ENCODE data around the gene RPS6KA5.
A peak's percentile ranks its signal among the peaks of the same experiment; 100 is the strongest.
"Not testable (repeated sequence)": the region's sequence is repeated elsewhere in the genome, so short reads cannot be mapped to it uniquely, and the experiment has no call there.

RPS6KA5 gene

DNA sequence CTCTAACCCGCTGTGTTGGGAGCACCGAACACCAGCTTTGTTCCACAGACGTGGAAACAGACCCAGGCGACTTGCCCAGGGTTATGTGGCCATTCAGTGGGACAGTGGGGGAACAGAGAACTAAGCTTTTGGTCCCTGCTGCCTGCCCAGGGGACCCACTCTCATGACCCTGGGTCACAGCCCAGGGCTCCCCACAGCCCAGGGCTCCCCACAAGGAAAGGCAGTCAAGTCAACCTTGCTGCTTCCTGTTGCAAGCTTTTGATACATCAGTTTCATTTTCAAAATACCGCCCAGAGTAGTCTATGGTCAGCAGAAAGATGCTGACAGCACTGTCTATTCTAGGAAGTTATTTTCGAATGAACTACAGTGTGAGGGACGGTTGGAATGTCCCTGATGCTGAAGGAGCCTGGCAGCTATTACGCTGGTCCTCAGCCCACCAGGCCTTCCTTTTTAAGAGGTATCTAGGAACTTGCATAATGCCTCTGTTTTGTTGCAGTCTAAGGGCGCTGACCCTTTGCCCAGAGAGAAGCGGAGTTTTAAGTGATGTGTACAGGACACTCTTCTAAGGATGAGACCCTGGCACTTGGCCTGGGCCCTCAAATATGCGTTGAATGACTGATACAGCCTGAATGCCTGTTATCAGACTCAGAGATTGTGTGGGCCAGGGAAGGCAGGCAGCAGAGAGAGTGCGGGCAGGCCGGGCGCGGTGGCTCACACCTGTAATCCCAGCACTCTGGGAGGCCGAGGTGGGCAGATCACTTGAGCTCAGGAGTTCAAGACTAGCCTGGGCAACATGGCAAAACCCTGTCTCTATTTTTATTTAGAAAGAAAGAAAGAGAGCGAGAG lies 231.6 kb downstream of the RPS6KA5 start:
- no peak for DNase-seq (ENCODE audit: low read depth, low spot score)
- peak overlapping the region; percentile 29; the same call in 1 of the 2 replicates for H3K4me3 ChIP-seq (ENCODE audit: low read length)

DNA sequence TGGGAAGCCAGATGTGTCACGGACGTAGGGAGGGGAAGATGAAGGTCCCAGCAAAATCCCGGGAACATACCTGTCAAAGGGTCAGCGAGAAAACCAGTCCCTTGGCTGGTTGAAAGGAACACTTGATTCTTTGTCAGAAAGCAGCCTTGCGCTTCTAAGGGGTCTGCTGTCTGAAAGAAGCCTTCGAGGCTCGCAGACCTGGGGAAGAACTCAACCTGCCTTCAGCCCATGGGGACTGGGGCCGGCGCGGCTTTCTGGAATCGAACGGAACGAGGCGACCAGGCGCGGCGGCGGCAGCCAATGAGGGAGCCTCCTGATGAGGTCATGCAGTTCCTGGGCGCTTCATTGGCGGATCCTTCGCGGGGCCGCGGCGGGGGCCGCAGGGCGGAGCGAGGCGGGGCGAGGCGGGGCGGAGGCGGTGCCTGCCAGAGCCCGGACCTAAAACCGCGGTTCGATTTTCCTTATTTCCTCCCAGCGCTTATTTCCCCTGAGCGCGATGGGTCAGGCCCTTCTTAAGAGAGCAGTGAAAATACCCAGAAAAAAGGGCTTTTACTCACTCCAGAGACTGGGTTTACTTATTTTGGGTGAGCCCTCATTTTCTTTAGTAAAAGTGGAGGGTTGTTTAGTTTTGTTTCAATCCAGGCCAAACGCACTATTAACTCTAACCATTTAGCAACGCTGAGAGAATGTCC lies 232.4 kb downstream of the RPS6KA5 start:
- peak; percentile 80 for DNase-seq (ENCODE audit: low read depth, low spot score)

DNA sequence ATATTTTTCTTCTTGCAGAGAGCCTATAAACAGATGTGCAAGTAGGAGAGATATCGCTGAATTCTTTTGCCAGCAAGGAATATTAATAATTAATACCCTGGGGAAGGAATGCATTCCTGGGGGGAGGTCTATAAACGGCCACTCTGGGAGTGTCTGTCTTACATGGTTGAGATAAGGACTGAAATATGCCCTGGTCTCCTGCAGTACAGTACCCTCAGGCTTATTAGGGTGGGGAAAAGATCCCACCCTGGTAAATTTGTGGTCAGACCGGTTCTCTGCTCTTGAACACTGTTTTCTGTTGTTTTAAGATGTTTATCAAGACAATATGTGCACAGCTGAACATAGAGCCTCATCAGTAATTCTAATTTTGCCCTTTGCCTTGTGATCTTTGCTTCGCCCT lies 236.9 kb downstream of the RPS6KA5 start:
- not testable (repeated sequence) for DNase-seq (ENCODE audit: low read depth, low spot score); H3K4me3 ChIP-seq (ENCODE audit: low read length)

More for the DNA sequence above, 232.4 kb downstream of the RPS6KA5 start:
- H3K4me3 ChIP-seq (ENCODE audit: low read length) = peak overlapping the region; percentile 40

DNA sequence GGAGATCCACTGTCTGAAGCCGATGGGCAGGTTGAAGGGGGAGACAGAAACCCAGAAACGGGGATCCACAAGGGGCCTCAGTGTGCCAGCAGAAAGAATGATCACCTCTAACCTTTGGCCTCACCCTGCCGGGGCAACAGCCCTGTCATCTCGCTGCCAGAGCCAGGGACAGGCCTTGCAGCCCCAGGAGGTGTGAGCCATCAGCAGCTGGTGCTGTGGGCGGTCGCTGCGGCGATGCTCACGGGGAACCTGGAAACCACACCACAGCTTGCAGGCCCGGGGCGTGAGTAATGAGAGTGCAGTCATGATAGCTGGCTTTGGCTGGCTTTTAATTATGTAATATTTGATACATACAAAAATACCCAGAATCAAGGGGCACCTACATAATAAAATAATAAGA lies 239.5 kb downstream of the RPS6KA5 start:
- peak; percentile 57 for DNase-seq (ENCODE audit: low read depth, low spot score)
- no peak overlapping the region for H3K4me3 ChIP-seq (ENCODE audit: low read length)

DNA sequence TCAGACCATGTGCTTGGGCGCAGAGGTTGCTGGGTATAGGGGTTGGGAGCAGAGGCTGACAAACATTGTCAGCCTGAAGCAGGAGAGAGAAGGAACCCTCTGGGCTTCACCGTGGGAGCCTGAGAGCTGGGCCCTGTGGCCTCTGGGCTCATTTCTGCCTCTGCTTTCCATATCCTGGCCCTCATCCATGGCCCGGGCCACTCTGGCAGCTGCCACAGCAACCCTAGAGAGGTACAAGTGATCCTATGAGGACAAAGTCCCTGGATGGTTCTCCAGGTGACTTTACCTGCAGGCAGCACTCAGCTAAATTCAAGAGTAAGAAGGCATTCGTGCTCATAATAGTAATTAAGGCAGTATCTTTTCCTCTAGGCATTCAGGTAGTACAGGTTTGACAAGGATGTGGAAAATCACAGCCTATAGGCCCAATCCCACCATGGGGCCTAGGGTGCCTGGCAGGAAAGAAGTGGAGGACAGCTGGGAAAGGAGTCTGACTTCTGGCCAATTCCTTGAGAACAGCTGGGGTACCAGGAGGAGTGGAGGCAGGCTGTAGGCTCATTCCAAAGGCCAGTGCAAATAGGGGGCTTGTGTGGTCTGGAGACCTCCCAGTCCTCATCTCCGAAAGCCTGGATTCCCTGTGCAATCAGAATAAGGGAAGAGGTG lies 240.6 kb downstream of the RPS6KA5 start:
- no peak for DNase-seq (ENCODE audit: low read depth, low spot score)
- H3K4me3 ChIP-seq (ENCODE audit: low read length) = no peak overlapping the region

DNA sequence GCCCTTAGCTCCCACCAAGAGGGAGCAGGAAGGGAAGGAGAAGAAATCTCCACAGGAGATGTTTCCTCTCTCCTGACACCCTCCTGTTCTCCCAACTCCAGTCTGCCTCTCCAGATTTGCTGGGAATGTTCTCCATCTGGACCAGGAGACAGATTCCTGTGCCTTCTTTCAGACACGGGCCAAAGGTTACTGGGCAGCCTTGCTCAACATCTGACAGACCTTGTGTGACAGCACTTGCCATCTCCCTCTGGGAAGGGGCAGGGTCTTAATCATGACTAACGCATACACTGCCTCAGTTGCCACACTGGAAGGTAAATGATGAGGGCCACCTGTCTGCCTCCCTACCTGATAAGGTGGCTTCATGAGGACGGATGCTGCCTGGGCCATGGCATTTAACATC lies 241.7 kb downstream of the RPS6KA5 start:
- no peak for DNase-seq (ENCODE audit: low read depth, low spot score)

DNA sequence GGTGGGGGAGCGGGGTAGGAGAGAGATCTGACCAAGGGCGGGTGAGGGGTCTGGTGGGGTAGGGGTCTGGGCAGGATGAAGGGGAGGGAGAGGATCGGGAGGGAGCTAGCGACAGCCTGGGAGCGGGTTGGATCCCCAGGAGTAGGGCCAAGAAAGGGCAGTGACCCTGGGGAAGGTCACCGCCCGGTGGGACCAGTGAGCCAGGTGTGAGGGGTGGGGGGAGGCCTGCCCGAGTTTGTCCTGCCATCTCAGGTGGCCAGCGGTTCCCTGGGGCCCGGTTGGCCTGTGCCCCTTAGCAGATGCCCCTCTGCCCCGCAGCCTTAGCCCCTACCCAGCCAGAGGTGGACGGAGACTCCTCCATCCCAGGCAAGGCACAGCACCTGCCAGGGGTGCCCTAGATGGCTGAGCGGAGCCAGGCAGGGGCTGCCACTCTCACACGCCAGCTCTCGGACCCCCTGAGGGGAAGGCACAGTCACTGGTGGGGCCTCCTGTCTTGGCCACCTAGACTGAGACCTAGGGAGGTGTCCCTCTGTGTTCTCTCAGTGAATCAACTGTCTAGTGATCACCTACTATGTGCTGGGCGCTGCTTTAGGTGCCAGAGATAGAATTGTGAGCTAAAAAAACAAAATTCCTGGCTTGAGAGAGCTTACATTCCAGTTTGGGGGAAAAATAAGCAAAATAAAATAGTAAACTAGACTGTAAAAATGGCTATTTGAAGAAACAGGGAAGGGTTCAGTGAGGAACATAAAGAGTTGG lies 243.6 kb downstream of the RPS6KA5 start:
- no peak for DNase-seq (ENCODE audit: low read depth, low spot score)
- H3K4me3 ChIP-seq (ENCODE audit: low read length) = peak overlapping the region; percentile 21

More for the DNA sequence above, 241.7 kb downstream of the RPS6KA5 start:
- no peak overlapping the region for H3K4me3 ChIP-seq (ENCODE audit: low read length)

DNA sequence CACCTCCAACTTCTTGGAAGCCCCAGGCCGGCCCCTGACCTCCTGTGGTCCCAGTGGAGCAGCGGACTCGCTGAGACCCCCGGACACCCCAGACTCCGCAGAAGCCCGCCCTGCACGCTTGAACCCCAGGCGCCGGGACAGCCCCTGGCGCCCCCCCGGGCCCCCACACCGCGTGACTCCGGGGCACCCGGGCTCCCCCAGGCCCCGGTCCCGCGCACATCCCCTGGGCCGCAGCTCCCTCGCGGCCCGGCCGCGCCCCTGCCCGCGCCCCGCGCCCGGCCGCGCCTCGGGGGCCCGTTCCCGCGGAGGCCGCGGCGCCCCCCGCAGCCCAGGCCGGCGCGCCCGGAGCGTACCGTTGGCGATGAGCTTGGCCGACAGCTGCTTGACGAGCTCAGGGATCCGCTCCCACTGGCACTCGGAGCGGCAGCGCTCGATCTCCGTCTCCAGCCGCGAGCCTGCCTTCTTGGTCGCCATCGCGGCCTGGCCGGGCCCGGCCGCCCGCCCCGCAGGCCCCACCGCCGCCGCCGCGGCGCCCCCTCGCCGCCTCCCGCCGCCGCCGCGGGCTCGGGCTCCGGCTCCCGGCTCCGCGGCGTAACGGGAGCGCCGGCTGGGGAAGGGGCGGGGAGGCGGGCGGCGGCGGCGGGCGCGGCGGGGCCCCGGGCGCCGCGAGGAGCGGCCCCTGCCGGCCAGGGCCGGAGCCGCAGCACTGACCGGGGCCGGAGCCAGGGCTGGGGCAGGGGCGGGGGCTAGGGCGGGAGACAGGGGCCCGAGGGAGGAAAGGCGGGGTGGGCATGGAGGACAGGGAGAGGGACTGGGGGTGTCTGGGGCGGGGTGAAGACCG lies 244.4 kb downstream of the RPS6KA5 start, which contains the start of gene TTC7B:
TSS of gene TTC7B (minus strand) at position 609 of the 841 bp plus-strand sequence. CDS start at position 474, 135 bp downstream.
- H3K4me3 ChIP-seq (ENCODE audit: low read length) = peak within 1 kb of the TSS; percentile 53
- DNase-seq (ENCODE audit: low read depth, low spot score) = no peak

DNA sequence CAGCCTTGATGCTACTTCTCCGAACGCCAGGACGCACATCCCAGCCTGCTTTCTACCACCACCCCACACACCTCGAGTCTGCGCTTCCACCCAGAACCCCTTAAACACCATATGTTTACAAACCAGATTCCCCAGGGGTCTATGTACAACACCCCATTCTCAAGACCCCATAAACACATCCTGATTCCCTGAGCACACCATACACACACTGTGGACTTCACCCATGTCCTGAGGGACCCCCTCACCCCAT lies 244.9 kb downstream of the RPS6KA5 start:
- H3K4me3 ChIP-seq (ENCODE audit: low read length) = peak overlapping the region; percentile 53
- no peak for DNase-seq (ENCODE audit: low read depth, low spot score)

DNA sequence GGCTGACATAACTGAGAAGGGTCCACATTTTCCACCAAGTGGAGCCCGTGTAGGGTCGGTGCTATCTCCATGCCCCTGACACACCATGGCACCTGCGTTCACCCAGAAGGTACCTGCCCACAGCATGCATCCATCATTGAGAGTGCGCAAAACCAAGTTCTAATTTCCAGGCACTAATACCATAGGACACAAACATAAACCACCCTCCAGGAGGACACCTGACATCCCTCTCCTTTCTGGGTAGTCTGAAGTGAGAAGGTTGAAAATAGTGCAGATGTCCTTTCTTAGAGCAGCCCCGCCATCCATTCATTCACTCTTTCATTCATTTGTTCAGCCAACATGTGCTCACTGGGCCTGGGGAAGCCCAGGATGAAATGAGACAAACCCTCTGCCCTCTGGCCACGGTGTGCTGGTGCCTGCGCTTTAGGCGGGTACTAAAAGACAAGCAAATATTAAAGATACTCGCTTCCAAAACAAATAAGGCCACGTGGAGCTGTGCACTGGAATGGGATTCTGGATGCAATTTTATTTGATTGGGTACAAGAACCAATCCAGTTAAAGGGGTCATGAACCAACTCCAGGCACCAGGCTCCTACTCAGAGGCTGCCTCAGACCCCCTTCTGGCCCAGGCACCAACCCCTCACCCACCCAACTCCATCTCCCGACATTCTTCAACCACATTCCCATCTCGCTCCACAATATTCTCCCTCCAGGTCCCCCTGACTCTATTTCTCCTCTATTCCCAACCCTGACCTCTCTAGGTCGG lies 245.5 kb downstream of the RPS6KA5 start:
- peak overlapping the region; percentile 53 for H3K4me3 ChIP-seq (ENCODE audit: low read length)
- DNase-seq (ENCODE audit: low read depth, low spot score) = no peak

DNA sequence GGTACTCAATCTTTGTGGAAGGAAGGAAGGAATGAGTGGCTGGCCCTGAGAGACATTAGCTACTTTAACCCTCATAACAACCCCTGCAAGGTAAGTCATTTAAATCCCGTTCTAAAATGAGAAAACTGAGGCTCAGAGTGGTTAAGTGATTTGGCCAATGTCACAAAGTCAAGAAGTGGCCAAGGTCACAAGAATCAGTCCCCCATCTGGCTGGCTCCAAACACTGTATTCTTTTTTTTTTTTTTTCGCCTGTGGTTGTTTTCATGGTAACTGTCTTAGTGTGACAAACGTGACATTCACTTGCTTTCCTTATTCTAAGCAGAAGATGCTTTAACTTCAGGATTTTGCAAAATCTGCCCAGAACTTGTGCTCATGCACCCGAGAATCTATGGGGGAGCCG lies 247.0 kb downstream of the RPS6KA5 start:
- no peak for DNase-seq (ENCODE audit: low read depth, low spot score)
- no peak overlapping the region for H3K4me3 ChIP-seq (ENCODE audit: low read length)

DNA sequence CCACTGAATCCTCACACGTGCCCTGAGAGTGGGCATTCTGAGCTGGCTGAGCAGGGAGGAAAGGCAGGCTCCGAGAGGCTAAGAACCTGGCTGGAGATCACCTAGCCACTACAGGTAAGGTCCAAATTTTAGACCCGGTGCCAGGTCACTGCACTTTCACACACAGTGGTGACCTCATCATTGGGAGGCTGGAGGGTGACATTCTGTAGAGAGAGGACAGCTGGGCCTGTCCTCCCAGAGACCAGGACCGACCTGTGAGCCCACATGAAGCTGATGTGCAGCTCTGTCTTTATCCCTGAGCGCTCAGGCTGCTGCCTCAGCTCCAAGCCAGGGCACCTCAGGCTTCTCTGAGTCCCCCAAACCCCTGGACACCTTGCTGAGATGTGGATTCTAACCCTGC lies 248.3 kb downstream of the RPS6KA5 start:
- no peak for DNase-seq (ENCODE audit: low read depth, low spot score)
- no peak overlapping the region for H3K4me3 ChIP-seq (ENCODE audit: low read length)

DNA sequence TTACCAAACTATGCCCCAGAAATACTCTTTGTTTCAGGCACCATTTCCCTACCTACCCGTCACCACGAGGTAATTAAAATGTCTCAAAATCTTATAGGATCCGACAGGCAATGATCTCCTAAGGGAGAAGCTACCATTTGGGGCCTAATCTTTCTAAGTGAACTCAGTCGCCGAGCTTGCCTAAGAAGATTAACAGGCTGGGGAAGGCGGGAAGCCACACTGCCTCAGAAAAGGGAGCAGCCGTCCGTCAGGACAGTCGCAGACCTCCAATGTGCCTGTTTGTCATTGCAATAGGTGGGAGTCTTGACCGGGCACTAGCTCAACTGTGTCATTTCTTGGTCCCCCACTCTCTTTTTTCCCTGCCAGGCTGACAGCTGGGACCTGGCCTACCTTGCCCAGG lies 248.8 kb downstream of the RPS6KA5 start:
- DNase-seq (ENCODE audit: low read depth, low spot score) = no peak
- no peak overlapping the region for H3K4me3 ChIP-seq (ENCODE audit: low read length)

DNA sequence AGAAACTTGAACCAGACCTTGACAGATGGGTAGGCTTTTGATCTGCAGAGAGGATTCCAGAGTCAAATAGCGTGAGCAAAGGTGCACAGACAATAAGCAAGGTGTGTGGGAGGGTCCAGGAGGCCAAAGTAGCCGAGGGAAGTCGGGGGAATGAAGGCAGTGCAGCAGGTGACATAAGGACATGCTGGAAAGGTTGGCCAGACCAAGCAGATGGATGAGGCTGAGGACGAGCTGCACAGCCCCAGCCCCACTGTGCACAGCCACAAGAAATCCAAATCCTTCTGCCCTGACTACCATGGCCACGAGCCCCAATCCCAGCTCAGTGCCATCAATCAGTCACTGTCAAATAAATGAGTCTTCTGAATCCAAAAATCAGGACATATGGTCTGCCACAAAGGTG lies 249.6 kb downstream of the RPS6KA5 start:
- DNase-seq (ENCODE audit: low read depth, low spot score) = no peak
- H3K4me3 ChIP-seq (ENCODE audit: low read length) = no peak overlapping the region

DNA sequence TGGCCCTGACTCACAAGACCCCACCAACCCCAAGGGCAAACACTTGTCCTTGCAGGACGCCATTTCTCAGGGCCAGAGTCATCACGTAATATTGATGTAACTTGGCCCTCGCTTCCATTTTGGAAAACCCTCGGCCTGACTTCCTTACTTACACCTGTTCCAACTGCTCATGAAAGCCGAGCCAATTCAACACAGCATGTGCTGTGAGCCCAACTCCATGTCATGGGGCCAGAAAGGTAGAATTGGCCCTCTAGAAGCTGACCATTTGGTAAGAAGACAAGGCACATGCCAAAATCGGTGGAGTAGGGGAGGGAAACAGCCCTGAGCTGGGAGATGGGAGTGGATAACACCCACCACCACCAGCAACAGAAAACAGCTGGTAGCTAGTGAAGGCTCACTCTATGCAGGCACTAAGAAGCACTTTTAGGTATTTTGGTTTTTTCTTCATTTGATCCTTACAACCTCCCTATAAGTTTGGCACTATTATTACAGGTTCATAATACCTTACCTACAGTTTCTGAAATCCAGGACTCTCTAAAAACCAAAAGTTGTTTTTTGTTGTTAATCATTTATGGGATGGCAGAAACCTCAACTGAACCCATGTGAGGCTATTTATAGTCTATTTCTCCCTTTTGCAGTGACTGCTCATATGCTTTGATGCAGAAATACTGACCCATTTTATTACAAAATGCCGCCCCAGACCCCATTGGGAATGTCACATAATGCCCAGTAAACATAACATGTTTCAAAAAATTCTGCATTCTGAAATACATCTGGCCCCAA lies 250.7 kb downstream of the RPS6KA5 start:
- no peak overlapping the region for H3K4me3 ChIP-seq (ENCODE audit: low read length)
- no peak for DNase-seq (ENCODE audit: low read depth, low spot score)

DNA sequence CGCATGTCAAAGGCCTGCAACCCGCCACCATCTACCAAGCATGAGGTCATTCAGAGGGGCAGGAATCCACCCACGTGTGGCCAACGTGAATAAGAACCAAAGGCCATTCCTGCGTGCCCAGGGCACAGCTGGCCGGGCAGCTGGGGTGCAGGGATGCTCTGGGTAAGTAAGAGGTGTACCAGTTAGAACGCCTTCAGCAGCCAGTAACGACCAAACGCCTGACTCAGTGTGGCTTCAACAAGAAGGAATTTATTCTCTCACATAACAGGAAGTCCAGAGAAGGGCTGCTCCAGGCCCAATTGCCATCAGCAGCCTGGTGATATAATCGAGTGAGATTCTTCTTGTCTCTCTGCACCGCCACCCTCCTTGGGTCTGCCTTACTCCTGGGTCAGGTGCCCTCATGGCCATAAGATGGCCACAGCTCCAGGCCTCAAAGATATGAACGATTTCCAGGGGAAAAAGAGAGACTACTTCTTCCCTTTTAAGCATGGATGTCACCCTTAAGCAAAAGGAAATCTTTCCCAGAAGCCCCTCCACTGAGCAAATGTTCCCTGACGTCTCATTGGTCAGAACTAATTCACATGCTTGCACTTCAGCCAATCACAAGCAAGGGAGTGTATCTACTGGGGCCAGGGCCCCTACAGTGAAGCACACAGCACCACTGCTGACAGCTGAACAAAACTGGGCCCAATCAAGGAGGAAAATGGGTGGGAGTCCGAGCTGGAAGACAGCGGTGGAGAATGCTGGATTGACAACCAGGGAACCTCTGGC lies 251.5 kb downstream of the RPS6KA5 start:
- H3K4me3 ChIP-seq (ENCODE audit: low read length) = no peak overlapping the region
- no peak for DNase-seq (ENCODE audit: low read depth, low spot score)
